Thyroid gland (tissue), 4 donors: ENCODE results near the gene AIF1. TPM values are rescaled to one million over a fixed set of nuclear protein-coding genes. Genes with fewer than 3 reads are reported as not detected.

ENCODE experiments used
- DNase-seq, 2 donors: peaks; one replicate each; pipeline ENCODE4 v3.0.0-alpha.2; 2019
- H3K27ac ChIP-seq, 3 donors: fragments of 200-600 bp; sonication (generic); 1 replicate in 2 of 3; 2 replicates in 1 of 3; pipeline ENCODE4 v1.5.1; 2016 to 2019; ENCODE audit warnings: mild to moderate bottlenecking in 1 of 3, moderate library complexity in 1 of 3
- H3K27me3 ChIP-seq: fragments of 200-600 bp; sonication (generic); one replicate; pipeline ENCODE4 v1.5.1; 2019
- H3K36me3 ChIP-seq, 2 donors: fragments of 200-600 bp; sonication (generic); one replicate each; pipeline ENCODE4 v1.5.1; 2016 to 2019
- H3K4me1 ChIP-seq, 2 donors: fragments of 200-600 bp; sonication (generic); one replicate each; pipeline ENCODE4 v1.5.1; 2017 to 2019
- H3K4me3 ChIP-seq, 3 donors: fragments of 200-600 bp; sonication (generic); replicated peaks in 1 of 3; 1 replicate in 2 of 3; 2 replicates in 1 of 3; pipeline ENCODE4 v1.5.1; 2016; ENCODE audit warnings: mild to moderate bottlenecking in 1 of 3
- H3K9me3 ChIP-seq: fragments of 200-600 bp; sonication (generic); one replicate; pipeline ENCODE4 v1.5.1; 2017
- POLR2A ChIP-seq, 2 donors: fragments of 450-650 bp; IDR thresholded peaks; one replicate each; pipeline ENCODE4 v1.6.1; 2017; ENCODE audit warnings: antibody characterized with exemption in 2 of 2, mild to moderate bottlenecking in 2 of 2, moderate library complexity in 1 of 2
- WGBS, 2 donors: methylation state at CpG; one replicate each; pipeline ENCODE4 v1.1.5; 2017; 5-methylcytosine and 5-hydroxymethylcytosine counted together
- intact Hi-C: fragments of 100-400 bp; cut with DNase I; formaldehyde crosslinking; loops from one replicate; pipeline ENCODE4 v1.15.1; 2023
- total RNA-seq, 4 donors: library from RNA; depleted of rRNA; stranded (reverse); fragments of >200 nt; gene quantifications; one replicate each; pipeline ENCODE4 v1.2.3, GENCODE V29; 2016
- TF ChIP-seq, protein P1 (sequence below), 6 experiments: fragments of 200-600 bp in 3 of 6; fragments of 450-650 bp in 3 of 6; sonication (generic) in 3 of 6; IDR thresholded peaks; one replicate each; pipeline ENCODE4 v1.5.1; 2016 to 2019; ENCODE audit warnings: antibody characterized with exemption in 6 of 6, mild to moderate bottlenecking in 2 of 6, inconsistent platforms in 1 of 6, moderate library complexity in 1 of 6

Gene AIF1
- total RNA-seq, 4 donors from 2014 or later: 8.1 to 37.8 (median 17.6) TPM

DNA sequence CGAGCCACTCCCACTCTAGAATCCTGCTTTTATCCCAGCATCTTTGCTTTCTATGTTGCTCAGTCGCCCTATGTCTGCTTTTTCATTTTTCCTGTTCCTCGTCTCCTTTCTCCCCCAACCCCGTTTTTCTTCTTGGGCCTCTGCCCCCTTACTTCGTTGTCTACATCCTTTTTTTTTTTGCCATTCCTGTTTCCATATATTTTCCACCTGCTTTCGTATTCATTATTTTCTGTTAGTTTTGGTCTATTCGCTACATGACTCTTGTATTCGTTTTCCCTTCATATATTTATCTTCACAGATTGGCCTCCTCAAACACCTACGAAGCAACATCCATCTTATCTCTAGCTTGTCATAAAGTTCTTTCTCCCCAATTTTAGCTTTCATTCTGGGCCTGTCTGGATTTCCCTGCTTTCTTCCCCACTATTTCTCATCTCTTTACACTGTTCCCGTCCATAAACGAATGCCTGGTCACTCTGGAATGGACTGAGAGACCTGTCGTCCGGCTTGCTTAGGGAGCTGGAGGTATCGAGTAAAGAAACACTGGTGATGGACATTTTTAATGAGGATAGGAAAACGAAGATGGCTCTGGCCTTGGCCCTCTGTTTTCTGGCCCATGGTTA lies 6.4 kb downstream of the AIF1 start:
- Histone ChIP-seq H3K27me3 (no peaks in the 10 kb centered on the region), H3K9me3 (no peaks in the 10 kb centered on the region), H3K36me3 (peaks cover 26 to 31% of the 10 kb centered on the region in 2 donors), H3K4me1 (peaks cover 9 to 12% of the 10 kb centered on the region in 2 donors), H3K4me3 (peak overlapping the region; percentile 37 to 93 (median 51)), H3K27ac (peak overlapping the region; percentile 88 to 99 (median 97))
- WGBS, 2 donors: 19 to 21% methylated on average over 15 of the region's 15 CpGs
- intact Hi-C loops: no loop called here
- DNase-seq: no peak
- TF ChIP-seq, protein P1, sequence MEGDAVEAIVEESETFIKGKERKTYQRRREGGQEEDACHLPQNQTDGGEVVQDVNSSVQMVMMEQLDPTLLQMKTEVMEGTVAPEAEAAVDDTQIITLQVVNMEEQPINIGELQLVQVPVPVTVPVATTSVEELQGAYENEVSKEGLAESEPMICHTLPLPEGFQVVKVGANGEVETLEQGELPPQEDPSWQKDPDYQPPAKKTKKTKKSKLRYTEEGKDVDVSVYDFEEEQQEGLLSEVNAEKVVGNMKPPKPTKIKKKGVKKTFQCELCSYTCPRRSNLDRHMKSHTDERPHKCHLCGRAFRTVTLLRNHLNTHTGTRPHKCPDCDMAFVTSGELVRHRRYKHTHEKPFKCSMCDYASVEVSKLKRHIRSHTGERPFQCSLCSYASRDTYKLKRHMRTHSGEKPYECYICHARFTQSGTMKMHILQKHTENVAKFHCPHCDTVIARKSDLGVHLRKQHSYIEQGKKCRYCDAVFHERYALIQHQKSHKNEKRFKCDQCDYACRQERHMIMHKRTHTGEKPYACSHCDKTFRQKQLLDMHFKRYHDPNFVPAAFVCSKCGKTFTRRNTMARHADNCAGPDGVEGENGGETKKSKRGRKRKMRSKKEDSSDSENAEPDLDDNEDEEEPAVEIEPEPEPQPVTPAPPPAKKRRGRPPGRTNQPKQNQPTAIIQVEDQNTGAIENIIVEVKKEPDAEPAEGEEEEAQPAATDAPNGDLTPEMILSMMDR (IDR thresholded peaks at IDR 0.05): no peak
- TF ChIP-seq POLR2A (IDR thresholded peaks at IDR 0.05): no peak

DNA sequence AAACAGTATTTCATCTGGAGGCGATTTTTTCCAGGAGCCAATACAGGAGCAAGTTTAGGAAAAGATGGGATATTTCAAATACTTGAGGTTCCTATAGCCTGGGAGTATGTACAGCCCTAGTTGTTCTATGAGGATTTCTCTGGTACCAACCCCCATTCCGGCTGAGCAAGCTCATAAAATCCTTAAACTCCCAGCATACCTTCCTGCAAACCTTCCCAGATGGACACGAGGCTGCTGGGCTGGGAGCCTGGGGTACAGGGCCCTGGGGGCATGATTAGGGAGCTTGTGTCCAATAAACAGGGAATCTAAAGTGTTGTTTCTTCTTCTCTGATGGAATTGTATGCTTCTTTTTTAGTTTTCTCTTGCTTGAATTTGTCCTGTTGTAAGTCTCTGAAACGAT lies 7.0 kb downstream of the AIF1 start:
- DNase-seq: no peak

DNA sequence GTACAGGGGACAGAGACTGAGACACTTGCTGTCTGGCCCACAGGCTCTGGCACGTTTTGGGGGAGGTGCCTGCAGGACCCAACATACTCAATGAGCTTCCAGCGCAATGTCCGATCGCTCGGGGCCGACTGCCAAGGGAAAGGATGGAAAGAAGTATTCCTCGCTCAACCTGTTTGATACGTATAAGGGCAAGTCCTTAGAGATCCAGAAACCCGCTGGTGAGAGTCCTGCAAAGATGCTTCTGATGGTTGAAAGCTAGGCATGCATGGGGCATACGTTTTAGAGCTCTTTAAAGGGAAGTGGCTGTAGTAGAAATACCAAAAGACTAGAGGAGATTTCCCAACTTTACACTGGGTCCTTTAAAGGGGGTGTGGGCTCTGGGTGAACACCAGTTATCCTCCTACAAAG lies 7.7 kb downstream of the AIF1 start:
- peaks cover 38 to 44% of the 10 kb centered on the region in 2 donors for H3K36me3 ChIP-seq
- TF ChIP-seq, protein P1 (IDR thresholded peaks at IDR 0.05): no peak
- no peak for TF ChIP-seq POLR2A (IDR thresholded peaks at IDR 0.05)
- intact Hi-C loops: no loop called here
- H3K9me3 ChIP-seq: no peaks in the 10 kb centered on the region
- no peak overlapping the region for H3K4me3 ChIP-seq
- no peaks in the 10 kb centered on the region for H3K27me3 ChIP-seq
- DNase-seq: peak; percentile 51 to 64
- H3K4me1 ChIP-seq: peaks cover 9 to 12% of the 10 kb centered on the region in 2 donors
- H3K27ac ChIP-seq: peak overlapping the region in 1 of 3 donors; percentile 99
- 38 to 49% methylated on average over 10 of the region's 10 CpGs for WGBS, 2 donors

More for the DNA sequence above, 7.0 kb downstream of the AIF1 start:
- Histone ChIP-seq H3K27me3 (no peaks in the 10 kb centered on the region), H3K4me1 (peaks cover 9 to 12% of the 10 kb centered on the region in 2 donors), H3K4me3 (peak overlapping the region in 2 of 3 donors; percentile 37 to 93), H3K27ac (peak overlapping the region in 2 of 3 donors; percentile 97 to 99), H3K9me3 (no peaks in the 10 kb centered on the region), H3K36me3 (peaks cover 31 to 37% of the 10 kb centered on the region in 2 donors)
- 32 to 36% methylated on average over 4 of the region's 4 CpGs for WGBS, 2 donors
- no peak for TF ChIP-seq POLR2A (IDR thresholded peaks at IDR 0.05)
- TF ChIP-seq, protein P1 (IDR thresholded peaks at IDR 0.05): no peak
- intact Hi-C loops: no loop called here

DNA sequence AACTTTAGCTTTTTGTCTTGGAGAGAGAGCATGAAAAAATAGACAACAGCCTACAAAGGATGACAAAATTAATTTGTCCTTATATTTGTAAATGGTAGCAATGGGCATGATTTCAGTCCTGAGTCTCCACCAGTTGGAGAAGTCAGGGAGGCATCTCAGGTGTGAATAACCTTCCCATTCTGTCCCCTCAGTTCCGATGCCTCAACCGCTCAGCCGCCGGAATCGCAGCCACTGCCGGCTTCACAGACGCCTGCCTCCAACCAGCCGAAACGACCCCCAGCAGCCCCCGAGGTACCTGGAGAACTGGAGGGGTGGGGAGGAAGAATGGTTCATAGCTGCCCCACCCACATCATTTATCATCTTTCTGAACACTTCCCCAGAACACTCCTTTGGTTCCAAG lies 9.0 kb downstream of the AIF1 start:
- TF ChIP-seq, protein P1 (IDR thresholded peaks at IDR 0.05): no peak
- TF ChIP-seq POLR2A (IDR thresholded peaks at IDR 0.05): no peak
- Histone ChIP-seq H3K27ac (no peak overlapping the region), H3K36me3 (peaks cover 52 to 57% of the 10 kb centered on the region in 2 donors), H3K9me3 (no peaks in the 10 kb centered on the region), H3K27me3 (no peaks in the 10 kb centered on the region), H3K4me3 (no peak overlapping the region), H3K4me1 (peaks cover 9 to 12% of the 10 kb centered on the region in 2 donors)
- WGBS, 2 donors: 91 to 94% methylated on average over 8 to 10 of the region's 10 CpGs
- no peak for DNase-seq
- intact Hi-C loops: no loop called here

DNA sequence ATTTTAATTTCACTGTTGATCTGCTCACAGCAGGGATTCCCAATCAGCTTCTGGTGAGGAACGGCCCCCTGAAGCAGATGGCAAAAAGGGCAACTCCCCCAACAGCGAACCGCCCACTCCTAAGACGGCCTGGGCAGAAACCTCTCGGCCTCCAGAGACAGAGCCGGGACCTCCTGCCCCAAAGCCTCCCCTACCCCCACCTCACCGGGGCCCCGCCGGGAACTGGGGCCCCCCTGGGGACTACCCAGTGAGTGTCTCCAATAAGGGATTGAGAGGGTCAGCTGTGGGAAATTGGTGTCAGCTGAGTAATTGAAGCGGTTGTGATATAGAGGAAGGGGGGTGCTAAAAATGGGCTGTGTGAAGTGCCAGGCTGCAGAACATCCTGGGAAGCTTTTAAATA lies 11.9 kb downstream of the AIF1 start:
- WGBS, 2 donors: 91 to 96% methylated on average over 10 of the region's 10 CpGs
- no peaks in the 10 kb centered on the region for H3K9me3 ChIP-seq
- H3K4me3 ChIP-seq: no peak overlapping the region
- no peak overlapping the region for H3K27ac ChIP-seq
- TF ChIP-seq, protein P1 (IDR thresholded peaks at IDR 0.05): no peak
- TF ChIP-seq POLR2A (IDR thresholded peaks at IDR 0.05): no peak
- no peak for DNase-seq
- peaks cover 3 to 7% of the 10 kb centered on the region in 2 donors for H3K4me1 ChIP-seq
- no peaks in the 10 kb centered on the region for H3K27me3 ChIP-seq
- intact Hi-C loops: no loop called here
- peaks cover 80 to 86% of the 10 kb centered on the region in 2 donors for H3K36me3 ChIP-seq
